Osteoblast (primary cell): ENCODE data around the gene OR51A4. TPM values are rescaled to one million over a fixed set of nuclear protein-coding genes. Genes with fewer than 3 reads are reported as not detected.

Source experiments
- DNase-seq: peaks from one replicate; pipeline ENCODE4 v3.0.0; 2011; ENCODE audit warnings: low spot score, mixed read lengths; ENCODE audit not compliant: insufficient read length; ENCODE audit errors: missing footprints
- H2AFZ ChIP-seq: 2 replicates; pipeline ENCODE4 v1.6.0; 2011; ENCODE audit warnings: mild to moderate bottlenecking, low read length
- H3K27ac ChIP-seq: 2 replicates; pipeline ENCODE4 v1.5.1; 2011; ENCODE audit warnings: mild to moderate bottlenecking, low read depth, low read length, moderate library complexity
- H3K27me3 ChIP-seq: 2 replicates; pipeline ENCODE4 v1.6.0; 2012; ENCODE audit warnings: mild to moderate bottlenecking, control low read depth, inconsistent platforms, low read length, moderate library complexity; ENCODE audit not compliant: insufficient read depth
- H3K36me3 ChIP-seq: 2 replicates; pipeline ENCODE4 v1.5.1; 2011; ENCODE audit warnings: mild to moderate bottlenecking, low read length, control low read depth, moderate library complexity; ENCODE audit not compliant: insufficient read depth
- H3K4me1 ChIP-seq: 2 replicates; pipeline ENCODE4 v1.5.1; 2011; ENCODE audit warnings: mild to moderate bottlenecking, low read length, control low read depth, moderate library complexity; ENCODE audit not compliant: insufficient read depth
- H3K4me2 ChIP-seq: 2 replicates; pipeline ENCODE4 v1.6.0; 2011; ENCODE audit warnings: mild to moderate bottlenecking, low read length; ENCODE audit not compliant: insufficient read depth
- H3K4me3 ChIP-seq: fragments of 200-600 bp; sonication (generic); 3 replicates; pipeline ENCODE4 v1.5.1; 2012; ENCODE audit warnings: mild to moderate bottlenecking, low read length, inconsistent platforms; ENCODE audit not compliant: insufficient read depth
- H3K79me2 ChIP-seq: 2 replicates; pipeline ENCODE4 v1.6.0; 2012; ENCODE audit warnings: mild to moderate bottlenecking, low read length, control low read depth, inconsistent platforms; ENCODE audit not compliant: insufficient read depth
- H3K9me3 ChIP-seq: 2 replicates; pipeline ENCODE4 v1.5.1; 2011; ENCODE audit warnings: low read depth, low read length, control low read depth
- H4K20me1 ChIP-seq: 2 replicates; pipeline ENCODE4 v1.6.0; 2012; ENCODE audit warnings: mild to moderate bottlenecking, low read length, control low read depth; ENCODE audit not compliant: insufficient read depth
- CTCF ChIP-seq: IDR thresholded peaks from 2 replicates; pipeline ENCODE4 v1.5.1; 2011; ENCODE audit warnings: mild to moderate bottlenecking, low read depth, low read length, moderate library complexity; ENCODE audit errors: extremely low read depth
- total RNA-seq: library from RNA; depleted of rRNA; stranded (reverse); fragments of >200 nt; gene quantifications from 2 replicates; pipeline ENCODE4 v1.2.3, GENCODE V29; 2012

OR51A4 gene
- total RNA-seq: not detected in 2 replicates

GRCh38 chr11:4947505-4947904, at the start of gene OR51A4:
Gene OR51A4, minus strand, starts transcription at chr11:4947605. Its CDS starts 505 bp downstream, at chr11:4947100.
- no peak within 1 kb of the TSS for H3K4me2 ChIP-seq
- TF ChIP-seq CTCF: no peak
- H3K4me1 ChIP-seq: no peaks in the 10 kb centered on the region
- H3K36me3 ChIP-seq: no peaks in the 10 kb centered on the region
- no peak within 1 kb of the TSS for H3K27ac ChIP-seq
- H3K27me3 ChIP-seq: no peaks in the 10 kb centered on the region
- no peak within 1 kb of the TSS for H3K4me3 ChIP-seq
- H3K79me2 ChIP-seq: no peaks in the 10 kb centered on the region
- no peaks in the 10 kb centered on the region for H3K9me3 ChIP-seq
- no peak for DNase-seq
- no peaks in the 10 kb centered on the region for H4K20me1 ChIP-seq
- no peak within 1 kb of the TSS for H2AFZ ChIP-seq

GRCh38 chr11:4994551-4994950, 47.1 kb upstream of the OR51A4 start, which contains the start of gene OR51L1:
Gene OR51L1, plus strand, starts transcription at chr11:4994851. Its CDS starts 4,132 bp downstream, at chr11:4998983.
- DNase-seq: no peak
- no peaks in the 10 kb centered on the region for H3K27me3 ChIP-seq

GRCh38 chr11:4991060-4991459, 43.7 kb upstream of the OR51A4 start:
- DNase-seq: no peak
- TF ChIP-seq CTCF: peak; percentile 32

More at GRCh38 chr11:4994551-4994950, 47.1 kb upstream of the OR51A4 start, which contains the start of gene OR51L1:
- no peaks in the 10 kb centered on the region for H4K20me1 ChIP-seq
- no peaks in the 10 kb centered on the region for H3K4me1 ChIP-seq
- no peak within 1 kb of the TSS for H3K4me3 ChIP-seq
- no peaks in the 10 kb centered on the region for H3K79me2 ChIP-seq
- no peak within 1 kb of the TSS for H3K4me2 ChIP-seq
- no peak for TF ChIP-seq CTCF
- no peak within 1 kb of the TSS for H3K27ac ChIP-seq
- no peaks in the 10 kb centered on the region for H3K36me3 ChIP-seq
- no peak within 1 kb of the TSS for H2AFZ ChIP-seq
- no peaks in the 10 kb centered on the region for H3K9me3 ChIP-seq

GRCh38 chr11:4983841-4984240, 36.4 kb upstream of the OR51A4 start:
- no peak overlapping the region for H3K4me2 ChIP-seq
- no peaks in the 10 kb centered on the region for H3K9me3 ChIP-seq
- no peaks in the 10 kb centered on the region for H3K4me1 ChIP-seq
- H3K4me3 ChIP-seq: no peak overlapping the region
- TF ChIP-seq CTCF: no peak
- H2AFZ ChIP-seq: no peak overlapping the region
- no peaks in the 10 kb centered on the region for H3K27me3 ChIP-seq
- no peak overlapping the region for H3K27ac ChIP-seq
- H4K20me1 ChIP-seq: no peaks in the 10 kb centered on the region
- H3K79me2 ChIP-seq: no peaks in the 10 kb centered on the region
- no peak for DNase-seq
- no peaks in the 10 kb centered on the region for H3K36me3 ChIP-seq

More at GRCh38 chr11:4991060-4991459, 43.7 kb upstream of the OR51A4 start:
- no peak overlapping the region for H3K4me2 ChIP-seq
- H3K9me3 ChIP-seq: no peaks in the 10 kb centered on the region
- no peaks in the 10 kb centered on the region for H3K36me3 ChIP-seq
- H3K27me3 ChIP-seq: no peaks in the 10 kb centered on the region
- no peak overlapping the region for H3K4me3 ChIP-seq
- no peak overlapping the region for H2AFZ ChIP-seq
- no peaks in the 10 kb centered on the region for H4K20me1 ChIP-seq
- H3K27ac ChIP-seq: no peak overlapping the region
- no peaks in the 10 kb centered on the region for H3K4me1 ChIP-seq
- no peaks in the 10 kb centered on the region for H3K79me2 ChIP-seq
